MCF 10A (cell line): ENCODE measurements around the gene PPFIBP2. TPM values are rescaled to one million over a fixed set of nuclear protein-coding genes. Genes with fewer than 3 reads are reported as not detected.

ENCODE experiments used
- BruUV-seq: library from RNA; stranded (reverse); fragments of 400-500 nt; replicated peaks from 2 replicates; lab custom pipeline; 2021; lab: Mats Ljungman, UMichigan
- CTCF ChIA-PET: fragments of 300-600 bp; sonication (Branson Sonifier 250); formaldehyde crosslinking; extraction: SDS; loops from one replicate; lab custom pipeline; 2021; ENCODE audit warnings: antibody characterized with exemption, inconsistent platforms; lab: Yijun Ruan, JAX
- POLR2A ChIA-PET: fragments of 300-600, 350-650 bp; sonication (Branson Sonifier 250); formaldehyde crosslinking; extraction: SDS; loops from one replicate; lab custom pipeline; 2020; ENCODE audit warnings: antibody characterized with exemption, inconsistent platforms; lab: Yijun Ruan, JAX
- DNase-seq: peaks from one replicate; pipeline ENCODE4 v3.0.0-alpha.2; 2018; ENCODE audit not compliant: unreplicated experiment
- H3K27ac Mint-ChIP-seq: one replicate; pipeline ENCODE4 v1.8.0; 2022; ENCODE audit warnings: mild to moderate bottlenecking, low read depth, mixed read lengths; ENCODE audit not compliant: unreplicated experiment
- H3K27me3 Mint-ChIP-seq: one replicate; pipeline ENCODE4 v1.8.0; 2022; ENCODE audit warnings: mixed read lengths; ENCODE audit not compliant: insufficient read depth, unreplicated experiment
- H3K36me3 Mint-ChIP-seq: one replicate; pipeline ENCODE4 v1.8.0; 2022; ENCODE audit warnings: mild to moderate bottlenecking, moderate library complexity, mixed read lengths; ENCODE audit not compliant: insufficient read depth, unreplicated experiment
- H3K4me1 Mint-ChIP-seq: one replicate; pipeline ENCODE4 v1.8.0; 2022; ENCODE audit warnings: mixed read lengths; ENCODE audit not compliant: insufficient read depth, unreplicated experiment
- H3K4me3 Mint-ChIP-seq: one replicate; pipeline ENCODE4 v1.8.0; 2022; ENCODE audit warnings: mild to moderate bottlenecking, moderate library complexity, mixed read lengths; ENCODE audit not compliant: unreplicated experiment
- H3K9me3 Mint-ChIP-seq: one replicate; pipeline ENCODE4 v1.8.0; 2022; ENCODE audit warnings: mixed read lengths; ENCODE audit not compliant: unreplicated experiment
- CTCF ChIP-seq: fragments of 200-600 bp; IDR thresholded peaks from one replicate; pipeline ENCODE4 v1.8.0; 2022; ENCODE audit warnings: antibody characterized with exemption, mild to moderate bottlenecking; ENCODE audit not compliant: unreplicated experiment
- intact Hi-C: fragments of 100-400 bp; cut with micrococcal nuclease; formaldehyde crosslinking; loops from 2 replicates; pipeline ENCODE4 v1.14.1; 2022
- total RNA-seq: library from RNA; stranded (reverse); gene quantifications from 2 replicates; pipeline ENCODE4 v1.2.3, GENCODE V29; 2022

PPFIBP2 gene
- total RNA-seq, 1 experiment from 2014 or later: 3.5 TPM

- H3K9me3 Mint-ChIP-seq: no peaks in the 10 kb centered on the region
- no peak for DNase-seq
These were observed 45.8 kb downstream of the PPFIBP2 start for GRCh38 chr11:7559398-7560283.

GRCh38 chr11:7561562-7561961 is 47.8 kb downstream of the PPFIBP2 start:
- ChIA-PET CTCF (interaction anchor here (1.2 to 7.1 kb wide), 4 partner anchors 9 to 104 kb away, joined by 3 to 57 read pairs (median 14); partner anchors contain the start of gene PPFIBP2), POLR2A (no interaction called here)
- Mint-ChIP-seq H3K9me3 (no peaks in the 10 kb centered on the region), H3K27ac (no peak overlapping the region), H3K27me3 (no peaks in the 10 kb centered on the region), H3K4me3 (no peak overlapping the region), H3K36me3 (no peaks in the 10 kb centered on the region), H3K4me1 (no peaks in the 10 kb centered on the region)
- intact Hi-C loops: no loop called here
- no TSS peak for BruUV-seq
- TF ChIP-seq CTCF: no peak
- DNase-seq: no peak

More at GRCh38 chr11:7559398-7560283, 45.8 kb downstream of the PPFIBP2 start:
- POLR2A ChIA-PET: interaction anchor here (1.4 kb wide), 1 partner anchor 41 kb away, joined by 3 read pairs; no protein-coding TSS in a partner anchor
- BruUV-seq: no TSS peak
- TF ChIP-seq CTCF: no peak
- Mint-ChIP-seq H3K36me3 (no peaks in the 10 kb centered on the region), H3K4me1 (peaks cover 5% of the 10 kb centered on the region), H3K27me3 (no peaks in the 10 kb centered on the region), H3K4me3 (no peak overlapping the region), H3K27ac (no peak overlapping the region)
- CTCF ChIA-PET: interaction anchor here (0.7 to 7.1 kb wide), 5 partner anchors 11 to 460 kb away, joined by 5 to 57 read pairs (median 9); partner anchors contain the start of gene PPFIBP2
- intact Hi-C loops: no loop called here

- ChIA-PET POLR2A (no interaction called here), CTCF (interaction anchor here (7.1 kb wide), 1 partner anchor 7 kb away, joined by 57 read pairs; no protein-coding TSS in a partner anchor)
- Mint-ChIP-seq H3K36me3 (no peaks in the 10 kb centered on the region), H3K9me3 (no peaks in the 10 kb centered on the region), H3K4me1 (no peaks in the 10 kb centered on the region), H3K27me3 (no peaks in the 10 kb centered on the region), H3K4me3 (no peak overlapping the region), H3K27ac (no peak overlapping the region)
- no TSS peak for BruUV-seq
- intact Hi-C loops: no loop called here
- DNase-seq: no peak
- TF ChIP-seq CTCF: no peak
These were observed 49.5 kb downstream of the PPFIBP2 start for GRCh38 chr11:7563281-7563680.

GRCh38 chr11:7564803-7565202 is 51.0 kb downstream of the PPFIBP2 start:
- BruUV-seq: no TSS peak
- Mint-ChIP-seq H3K4me1 (no peaks in the 10 kb centered on the region), H3K4me3 (no peak overlapping the region), H3K27ac (no peak overlapping the region), H3K27me3 (no peaks in the 10 kb centered on the region), H3K9me3 (no peaks in the 10 kb centered on the region), H3K36me3 (no peaks in the 10 kb centered on the region)
- ChIA-PET POLR2A (no interaction called here), CTCF (interaction anchor here (1.0 to 1.9 kb wide), 4 partner anchors 13 to 467 kb away, joined by 4 to 15 read pairs (median 6); no protein-coding TSS in a partner anchor)
- DNase-seq: no peak
- TF ChIP-seq CTCF: no peak
- intact Hi-C loops: no loop called here
